HepG2 (cell line): ENCODE results near the gene DRD3.

ENCODE experiments used
- NBN ChIP-seq: fragments of 450-650 bp; conservative IDR thresholded peaks from 2 replicates; pipeline ENCODE4 v1.6.1; 2017
- ZBTB7A ChIP-seq: sonication (generic); formaldehyde crosslinking; IDR thresholded peaks from 2 replicates; pipeline ENCODE4 v1.8.0; 2022; ENCODE audit warnings: mild to moderate bottlenecking, missing genetic modification reagents
- TF ChIP-seq, protein P1 (sequence below): IDR thresholded peaks from 2 replicates; pipeline ENCODE4 v1.6.1; 2016; ENCODE audit warnings: low read depth, control low read depth
- TF ChIP-seq, protein P2 (sequence below): sonication (generic); formaldehyde crosslinking; IDR thresholded peaks from 2 replicates; pipeline ENCODE4 v1.5.0; 2020; ENCODE audit warnings: mild to moderate bottlenecking, missing genetic modification reagents, moderate library complexity

DNA sequence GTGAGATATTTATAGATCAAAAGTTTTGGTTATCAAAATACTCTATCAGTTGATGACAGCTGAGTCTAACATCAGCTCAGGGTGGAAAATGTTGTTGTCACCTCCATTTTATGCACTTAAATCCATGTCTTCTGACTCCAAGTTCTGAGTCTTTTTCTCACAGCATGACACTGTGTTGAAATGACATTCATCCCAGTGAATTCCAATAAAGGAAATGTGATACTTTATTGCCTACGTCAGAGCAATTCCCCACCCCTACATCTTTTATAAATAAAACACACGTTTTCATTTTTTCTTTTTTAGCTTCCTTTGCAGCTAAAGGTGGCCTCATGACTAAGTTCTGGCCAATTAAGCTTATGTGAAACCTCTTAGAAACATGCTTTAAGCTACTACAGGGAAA is 10.7 kb downstream of the DRD3 start:
- TF ChIP-seq, protein P1, sequence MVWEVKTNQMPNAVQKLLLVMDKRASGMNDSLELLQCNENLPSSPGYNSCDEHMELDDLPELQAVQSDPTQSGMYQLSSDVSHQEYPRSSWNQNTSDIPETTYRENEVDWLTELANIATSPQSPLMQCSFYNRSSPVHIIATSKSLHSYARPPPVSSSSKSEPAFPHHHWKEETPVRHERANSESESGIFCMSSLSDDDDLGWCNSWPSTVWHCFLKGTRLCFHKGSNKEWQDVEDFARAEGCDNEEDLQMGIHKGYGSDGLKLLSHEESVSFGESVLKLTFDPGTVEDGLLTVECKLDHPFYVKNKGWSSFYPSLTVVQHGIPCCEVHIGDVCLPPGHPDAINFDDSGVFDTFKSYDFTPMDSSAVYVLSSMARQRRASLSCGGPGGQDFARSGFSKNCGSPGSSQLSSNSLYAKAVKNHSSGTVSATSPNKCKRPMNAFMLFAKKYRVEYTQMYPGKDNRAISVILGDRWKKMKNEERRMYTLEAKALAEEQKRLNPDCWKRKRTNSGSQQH (CRISPR knock-in tag) = no peak
- no peak for TF ChIP-seq ZBTB7A (CRISPR knock-in tag)
- no peak for TF ChIP-seq NBN
- TF ChIP-seq, protein P2, sequence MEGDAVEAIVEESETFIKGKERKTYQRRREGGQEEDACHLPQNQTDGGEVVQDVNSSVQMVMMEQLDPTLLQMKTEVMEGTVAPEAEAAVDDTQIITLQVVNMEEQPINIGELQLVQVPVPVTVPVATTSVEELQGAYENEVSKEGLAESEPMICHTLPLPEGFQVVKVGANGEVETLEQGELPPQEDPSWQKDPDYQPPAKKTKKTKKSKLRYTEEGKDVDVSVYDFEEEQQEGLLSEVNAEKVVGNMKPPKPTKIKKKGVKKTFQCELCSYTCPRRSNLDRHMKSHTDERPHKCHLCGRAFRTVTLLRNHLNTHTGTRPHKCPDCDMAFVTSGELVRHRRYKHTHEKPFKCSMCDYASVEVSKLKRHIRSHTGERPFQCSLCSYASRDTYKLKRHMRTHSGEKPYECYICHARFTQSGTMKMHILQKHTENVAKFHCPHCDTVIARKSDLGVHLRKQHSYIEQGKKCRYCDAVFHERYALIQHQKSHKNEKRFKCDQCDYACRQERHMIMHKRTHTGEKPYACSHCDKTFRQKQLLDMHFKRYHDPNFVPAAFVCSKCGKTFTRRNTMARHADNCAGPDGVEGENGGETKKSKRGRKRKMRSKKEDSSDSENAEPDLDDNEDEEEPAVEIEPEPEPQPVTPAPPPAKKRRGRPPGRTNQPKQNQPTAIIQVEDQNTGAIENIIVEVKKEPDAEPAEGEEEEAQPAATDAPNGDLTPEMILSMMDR (CRISPR knock-in tag) = no peak
